ENCODE results near the gene C1orf174.
"Not testable (repeated sequence)": the region's sequence is repeated elsewhere in the genome, so short reads cannot be mapped to it uniquely, and the experiment has no call there.

Gene C1orf174

GRCh38 chr1:3925256-3925655 lies 25.2 kb upstream of the C1orf174 start:
- DNase-seq, result peak; percentile 12

GRCh38 chr1:3924825-3925220 lies 24.8 kb upstream of the C1orf174 start:
- peak; percentile 10 for DNase-seq

DNA sequence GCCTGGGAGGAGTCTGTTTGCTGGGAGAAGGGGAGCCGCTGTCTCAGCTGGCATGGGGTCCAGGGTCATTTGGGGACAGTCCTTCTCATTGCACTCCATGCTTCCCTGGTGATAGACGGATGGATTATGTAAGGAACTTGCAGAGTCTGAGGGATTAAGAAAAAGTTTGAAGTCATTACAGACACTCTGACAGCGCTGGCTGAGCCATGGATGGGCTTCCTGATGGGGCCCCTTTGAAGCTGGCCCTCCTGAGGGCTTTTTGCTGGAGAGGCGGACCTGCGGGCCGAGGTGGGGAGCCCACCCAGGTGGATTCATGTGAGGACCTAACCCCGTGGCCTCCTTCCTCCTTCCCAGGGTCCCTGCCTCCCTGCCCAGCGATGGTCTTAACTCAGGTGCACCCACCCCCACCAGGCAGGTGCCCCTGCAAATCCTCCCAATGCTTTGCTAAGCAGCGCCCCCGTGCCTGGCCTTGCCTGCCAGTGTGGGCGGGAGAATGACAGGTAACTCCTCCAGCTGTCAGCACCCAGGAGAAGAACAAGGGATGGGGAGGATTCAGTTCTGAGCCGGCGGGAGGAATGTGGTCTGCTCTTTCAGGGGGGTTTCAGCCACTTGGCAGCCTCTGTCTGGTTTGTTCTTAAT lies 24.2 kb upstream of the C1orf174 start:
- DNase-seq, result peak; percentile 9

DNA sequence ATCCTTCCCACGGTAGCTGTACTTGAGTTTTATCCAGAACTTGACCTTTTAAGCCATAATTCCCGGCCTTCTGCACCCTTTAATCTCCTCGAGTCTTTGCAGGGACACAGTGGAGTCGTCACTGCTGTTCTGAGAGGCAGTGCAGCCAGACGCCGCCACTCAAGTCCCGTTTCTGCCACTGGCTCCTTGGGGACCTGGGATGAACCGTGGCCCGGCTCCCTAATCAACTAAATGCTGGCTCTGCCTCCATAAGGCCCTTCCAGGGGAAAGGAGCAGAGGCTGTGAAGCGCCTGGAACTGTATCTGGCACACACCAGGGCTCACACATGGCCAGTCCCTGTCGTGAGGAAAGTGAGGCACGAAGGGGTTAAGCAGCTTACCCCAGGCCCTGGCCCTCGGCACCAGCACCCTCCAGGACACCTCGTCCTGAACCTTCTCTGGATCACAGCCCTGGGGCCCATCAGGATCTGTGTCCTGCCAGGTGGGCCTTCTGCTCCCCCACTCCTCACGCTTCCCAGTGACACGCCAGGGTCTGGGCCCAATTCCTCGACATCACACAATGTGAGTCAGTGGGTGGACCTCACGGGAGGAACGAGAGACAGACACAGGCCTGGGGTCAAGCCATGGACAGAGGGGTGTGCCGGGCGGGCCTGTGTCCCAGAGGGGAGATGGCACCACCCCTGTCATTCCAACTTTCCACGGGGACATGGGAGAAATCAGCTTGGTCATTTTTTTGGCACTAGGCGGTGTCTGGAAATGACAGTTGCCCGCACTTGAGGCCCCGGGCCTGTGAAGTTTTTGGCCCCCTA lies 23.5 kb upstream of the C1orf174 start:
- peak; percentile 9 for DNase-seq

GRCh38 chr1:3922851-3923250 lies 22.8 kb upstream of the C1orf174 start:
- peak; percentile 9 for DNase-seq

- peak; percentile 32 for DNase-seq
These were observed 22.2 kb upstream of the C1orf174 start for GRCh38 chr1:3922201-3922725.

- peak; percentile 11 for DNase-seq
These were observed 21.7 kb upstream of the C1orf174 start for GRCh38 chr1:3921765-3922164.

GRCh38 chr1:3919706-3920105 lies 19.6 kb upstream of the C1orf174 start:
- no peak for DNase-seq

DNA sequence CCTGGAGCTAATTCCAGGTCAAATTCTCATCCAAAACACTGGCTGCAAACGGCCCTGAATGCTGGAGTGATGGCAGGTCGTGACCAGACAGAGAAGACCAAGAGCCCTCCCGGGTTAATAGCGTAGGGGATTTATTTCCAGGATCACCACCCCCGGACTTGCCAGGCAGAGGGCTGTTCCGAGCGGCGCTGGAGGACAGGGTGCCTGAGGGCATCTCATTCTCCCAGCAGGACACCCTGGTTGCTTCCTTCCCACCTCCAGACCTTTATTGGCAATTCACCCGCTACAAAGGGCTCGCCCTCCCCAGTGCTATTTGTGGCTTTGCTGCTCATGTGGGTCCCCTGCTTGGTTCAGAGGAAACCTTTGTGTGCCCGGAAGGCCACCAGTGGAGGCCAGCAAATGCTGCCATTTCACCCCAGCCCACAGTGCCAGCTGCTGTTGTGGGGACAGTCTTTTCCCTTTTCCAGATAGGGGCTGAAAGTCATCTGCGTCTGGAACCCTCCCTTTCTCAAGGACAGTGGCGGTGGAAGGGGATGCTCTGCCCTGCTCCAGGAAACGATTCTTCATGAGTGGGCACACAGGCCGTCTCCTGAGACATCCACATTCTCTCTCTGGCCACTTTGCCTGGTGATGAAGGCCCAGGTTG lies 19.0 kb upstream of the C1orf174 start:
- DNase-seq, result peak; percentile 11

GRCh38 chr1:3918359-3918758 lies 18.3 kb upstream of the C1orf174 start:
- not testable (repeated sequence) for DNase-seq

- DNase-seq, result peak; percentile 11
These were observed 17.7 kb upstream of the C1orf174 start for GRCh38 chr1:3917761-3918160.

DNA sequence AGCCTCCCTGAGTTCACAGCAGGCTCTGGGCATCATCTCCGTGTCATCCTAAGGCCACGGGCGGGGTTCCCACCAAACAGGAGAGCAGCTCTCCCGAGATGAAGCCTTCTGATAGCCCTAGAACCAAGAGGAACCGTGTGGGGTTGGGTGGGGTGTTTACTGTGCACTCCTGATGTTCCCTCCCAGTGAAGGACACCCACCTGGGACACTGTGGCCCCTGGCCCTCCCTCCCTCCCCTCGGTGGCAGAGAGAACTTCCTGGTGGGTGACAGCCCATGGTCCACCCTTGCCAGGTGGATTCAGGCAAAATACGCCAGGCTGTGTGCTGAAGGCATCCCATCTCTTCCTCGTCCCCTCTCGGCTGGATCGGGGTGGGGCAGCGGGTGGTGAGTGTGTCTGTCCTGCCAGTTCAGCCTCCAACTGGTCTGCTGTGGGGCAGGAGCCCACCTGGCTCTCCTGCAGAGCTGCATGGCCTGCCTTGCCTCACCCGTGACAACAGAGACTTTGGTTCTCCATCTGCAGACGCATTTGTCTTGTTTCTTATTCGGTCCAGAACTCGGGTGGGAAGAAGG lies 15.6 kb upstream of the C1orf174 start:
- peak; percentile 14 for DNase-seq

- no peak for DNase-seq
These were observed 14.8 kb upstream of the C1orf174 start for GRCh38 chr1:3914911-3915310.

DNA sequence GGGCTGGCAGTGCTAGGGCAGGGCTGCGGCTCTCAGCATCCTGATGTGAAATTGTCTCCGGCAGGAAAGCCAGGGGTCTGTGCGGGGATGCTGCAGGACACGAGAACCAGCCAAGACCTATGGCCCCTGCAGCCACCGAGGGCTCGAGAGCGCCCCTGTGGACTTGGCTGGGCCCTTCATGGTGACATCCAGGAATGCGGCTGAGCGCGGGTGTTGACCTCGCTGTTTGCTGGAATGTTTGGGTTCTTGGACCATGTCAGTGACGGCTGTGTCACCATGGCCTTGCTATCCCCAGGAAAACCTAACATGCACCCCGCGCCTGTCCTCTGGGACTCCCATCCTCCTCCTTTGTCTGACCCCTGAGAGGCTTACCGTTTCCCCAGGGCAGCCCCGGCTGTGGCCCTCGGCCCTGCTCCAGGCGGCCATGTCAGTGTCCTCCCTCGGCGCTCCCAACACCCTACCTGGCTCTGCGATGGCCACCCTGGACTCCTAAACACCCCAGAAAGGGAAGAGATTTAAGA lies 14.3 kb upstream of the C1orf174 start:
- DNase-seq, result peak; percentile 6

- DNase-seq, result peak; percentile 11
These were observed 13.0 kb upstream of the C1orf174 start for GRCh38 chr1:3912809-3913685.

DNA sequence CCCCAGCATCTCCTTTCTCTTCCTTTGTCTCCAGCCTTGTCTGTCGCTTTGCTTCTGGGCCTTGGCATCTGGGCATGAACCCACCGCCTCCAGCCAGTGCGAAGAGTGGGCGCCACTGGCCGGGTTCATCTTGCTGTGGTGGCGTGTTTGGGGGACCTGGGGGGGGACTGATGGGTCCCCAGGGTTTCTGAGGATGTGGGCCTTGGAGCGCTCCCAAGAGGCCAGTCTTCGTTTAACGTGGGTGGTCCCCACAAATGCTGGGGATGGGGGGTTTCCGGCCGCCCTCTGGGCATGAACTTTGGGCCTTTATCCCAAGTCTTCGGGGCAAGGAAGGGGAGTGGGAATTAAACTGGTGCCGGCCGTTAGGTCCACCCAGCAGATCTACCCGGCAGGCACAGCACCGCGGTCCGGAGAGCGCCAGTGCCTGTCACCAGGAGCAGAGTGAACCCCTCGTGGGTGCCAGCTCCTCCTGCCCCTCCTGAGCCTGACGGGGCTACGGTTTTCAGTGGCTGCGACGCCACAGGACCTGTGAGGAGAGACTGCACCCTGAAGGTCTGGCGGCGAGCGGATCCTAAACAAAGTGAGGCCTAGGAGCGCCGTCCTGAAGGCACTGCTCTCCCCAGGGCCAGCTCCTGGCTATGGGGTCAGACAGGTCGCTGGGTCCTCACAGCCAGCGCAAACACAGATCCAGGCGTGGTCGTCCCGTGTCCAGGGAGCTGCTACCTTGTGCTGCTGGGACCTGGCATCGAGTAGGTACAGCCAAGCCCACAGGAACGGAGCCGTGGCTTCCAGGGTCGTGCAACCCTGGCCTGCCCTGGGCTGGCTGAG lies 12.1 kb upstream of the C1orf174 start:
- DNase-seq, result peak; percentile 15

DNA sequence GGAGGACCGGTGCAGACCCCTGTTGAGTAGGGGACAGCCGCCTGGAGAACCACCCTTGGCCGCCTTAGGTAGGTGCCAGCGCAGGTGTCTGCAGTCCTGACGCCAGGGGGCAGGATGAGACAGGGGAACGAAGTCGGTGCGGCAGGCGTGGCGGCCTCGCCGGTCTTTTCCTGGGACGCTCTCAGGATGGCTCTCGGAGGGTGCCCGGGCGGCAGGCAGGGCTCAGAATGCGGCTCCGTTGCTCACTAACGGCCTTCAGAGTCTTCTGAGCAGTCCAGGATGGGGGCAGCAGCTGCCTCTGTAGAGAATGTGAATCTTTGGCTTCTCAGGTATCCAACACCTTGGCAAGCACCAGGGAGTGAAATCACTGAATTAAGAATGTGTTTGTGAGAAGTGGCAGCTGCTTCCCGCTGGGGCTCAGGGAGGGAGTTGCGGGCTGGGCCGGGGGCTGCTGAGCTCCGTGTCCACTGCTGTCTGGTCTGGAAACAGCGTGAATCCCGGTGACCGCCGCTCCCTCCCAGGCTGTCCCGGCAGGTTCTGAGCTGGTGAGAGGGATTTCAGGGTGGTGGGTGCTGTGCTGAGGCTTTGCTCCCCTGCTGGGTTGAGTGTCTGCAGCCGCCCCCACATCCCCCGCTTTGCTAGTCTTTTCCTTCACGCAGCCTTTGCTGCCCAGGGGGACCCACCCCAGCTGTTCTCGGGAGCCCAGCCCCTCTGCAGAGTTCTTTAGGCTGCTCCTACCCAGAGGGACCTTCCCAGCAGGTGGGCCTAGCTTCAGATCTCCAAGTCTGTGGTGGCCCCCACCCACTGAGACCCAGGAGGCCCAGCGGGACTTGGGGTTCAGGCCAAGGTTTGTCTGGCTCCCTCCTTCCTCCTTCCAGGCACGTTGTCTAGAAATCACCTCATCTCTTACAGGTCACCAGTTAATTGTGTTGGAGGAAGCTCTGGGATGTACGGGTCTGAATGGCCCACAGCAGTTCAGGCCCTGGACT lies 11.1 kb upstream of the C1orf174 start:
- DNase-seq, result peak; percentile 66

- no peak for DNase-seq
These were observed 10.1 kb upstream of the C1orf174 start for GRCh38 chr1:3910049-3910731.

- DNase-seq, result peak; percentile 5
These were observed 9.5 kb upstream of the C1orf174 start for GRCh38 chr1:3909615-3910014.

Data from CD4-positive, alpha-beta T cell treated with Interleukin-15 for 1 hour (primary cell).